Skeletal muscle tissue (tissue), 4 donors: ENCODE data around the gene SLC31A1. TPM values are rescaled to one million over a fixed set of nuclear protein-coding genes. Genes with fewer than 3 reads are reported as not detected.

Source experiments
- H3K27ac ChIP-seq: one replicate; pipeline ENCODE4 v1.7.0; 2013; ENCODE audit warnings: mild to moderate bottlenecking, low read depth, low read length, inconsistent platforms
- H3K27me3 ChIP-seq, 3 donors: one replicate each; pipeline ENCODE4 v1.7.0; 2013; ENCODE audit warnings: low read length in 3 of 3; ENCODE audit not compliant: control insufficient read depth in 3 of 3, insufficient read depth in 3 of 3
- H3K36me3 ChIP-seq, 3 donors: one replicate each; pipeline ENCODE4 v1.7.0; 2013; ENCODE audit warnings: low read length in 3 of 3; ENCODE audit not compliant: control insufficient read depth in 3 of 3, insufficient read depth in 3 of 3
- H3K4me1 ChIP-seq, 3 donors: one replicate each; pipeline ENCODE4 v1.7.0; 2013; ENCODE audit warnings: low read length in 3 of 3, mild to moderate bottlenecking in 3 of 3; ENCODE audit not compliant: control insufficient read depth in 3 of 3, insufficient read depth in 3 of 3
- H3K4me3 ChIP-seq, 3 donors: one replicate each; pipeline ENCODE4 v1.7.0; 2013; ENCODE audit warnings: low read length in 3 of 3
- H3K9ac ChIP-seq, 3 donors: one replicate each; pipeline ENCODE4 v1.7.0; 2013; ENCODE audit warnings: low read length in 3 of 3, mild to moderate bottlenecking in 3 of 3, moderate library complexity in 2 of 3, low read depth in 1 of 3
- H3K9me3 ChIP-seq, 3 donors: one replicate each; pipeline ENCODE4 v1.7.0; 2013; ENCODE audit warnings: low read length in 3 of 3; ENCODE audit not compliant: control insufficient read depth in 3 of 3
- total RNA-seq: library from RNA; depleted of rRNA; stranded (reverse); fragments of >200 nt; gene quantifications from one replicate; pipeline ENCODE4 v1.2.3, GENCODE V29; 2014
- donor health status: Osteomylitis.

The SLC31A1 gene
- total RNA-seq, 1 donor from 2014 or later: 9.9 TPM

DNA sequence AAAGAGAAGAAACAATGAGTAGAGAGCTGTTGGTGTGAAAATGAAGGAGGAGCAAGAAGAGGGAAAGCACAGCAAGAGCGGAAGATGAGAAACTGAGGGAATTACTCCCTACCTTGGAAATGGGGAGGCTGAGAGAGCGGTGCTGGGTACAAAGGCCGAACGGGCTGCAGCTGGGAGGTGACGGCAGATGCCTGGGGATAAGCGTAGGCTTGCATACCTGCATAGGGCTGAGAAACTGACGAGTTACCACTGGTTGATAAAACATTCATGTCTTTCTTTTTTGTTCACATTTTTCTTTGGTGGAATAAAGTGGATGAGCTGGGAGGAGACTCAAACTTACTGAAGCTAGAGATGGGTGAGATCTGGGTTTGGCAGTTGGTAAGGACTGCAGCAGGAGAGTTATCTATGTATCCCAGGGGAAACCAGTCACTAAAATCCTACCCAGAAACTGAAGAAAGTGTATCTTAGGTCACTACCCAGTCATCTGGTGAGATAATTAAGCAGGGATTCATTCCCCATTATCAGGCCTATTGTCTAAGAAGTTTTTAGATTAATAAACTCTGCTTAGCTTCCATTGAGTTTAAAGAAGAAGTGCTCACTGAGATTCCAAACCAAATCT lies 35.1 kb upstream of the SLC31A1 start:
- Histone ChIP-seq H3K4me3 (no peak overlapping the region), H3K9me3 (no peaks in the 10 kb centered on the region), H3K27me3 (no peaks in the 10 kb centered on the region), H3K9ac (no peak overlapping the region), H3K27ac (no peak overlapping the region), H3K4me1 (no peaks in the 10 kb centered on the region), H3K36me3 (peaks cover 57 to 79% (median 79%) of the 10 kb centered on the region in 3 donors)

DNA sequence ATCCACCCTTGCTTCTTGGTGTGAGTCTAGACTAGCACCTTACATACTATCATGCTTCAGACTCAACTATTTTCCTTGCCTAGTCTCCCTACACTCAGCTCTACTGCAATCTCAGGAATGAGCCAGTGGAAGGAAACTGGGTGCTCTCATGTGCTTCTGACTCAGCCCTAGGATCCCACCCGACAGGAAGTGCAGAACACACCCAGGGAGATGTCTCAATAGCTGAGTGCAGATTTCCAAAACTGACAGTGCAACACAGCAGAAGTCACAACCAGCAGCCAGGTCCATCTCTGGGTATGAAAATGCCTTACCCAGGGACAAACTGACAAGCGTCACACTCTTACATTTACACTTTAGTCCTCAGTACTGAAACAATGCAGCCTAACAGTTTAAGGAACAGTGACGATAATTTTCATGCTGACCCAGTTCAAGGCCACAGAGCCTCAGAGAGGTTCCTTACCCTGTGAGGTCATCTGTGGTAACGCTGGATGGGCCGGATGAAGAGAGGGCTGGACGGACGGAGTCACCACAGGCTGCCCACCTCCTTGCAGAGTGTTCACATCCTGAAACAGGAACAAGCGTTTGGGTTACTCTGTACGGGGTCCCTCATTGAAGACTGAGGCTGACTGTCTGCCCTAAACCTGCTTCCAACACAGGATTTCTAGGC lies 33.3 kb upstream of the SLC31A1 start:
- Histone ChIP-seq H3K27ac (peak overlapping the region; percentile 33), H3K4me3 (peak overlapping the region in 1 of 3 donors; percentile 34), H3K27me3 (no peaks in the 10 kb centered on the region), H3K36me3 (peaks cover 42 to 72% (median 67%) of the 10 kb centered on the region in 3 donors), H3K4me1 (no peaks in the 10 kb centered on the region), H3K9me3 (no peaks in the 10 kb centered on the region), H3K9ac (no peak overlapping the region)

DNA sequence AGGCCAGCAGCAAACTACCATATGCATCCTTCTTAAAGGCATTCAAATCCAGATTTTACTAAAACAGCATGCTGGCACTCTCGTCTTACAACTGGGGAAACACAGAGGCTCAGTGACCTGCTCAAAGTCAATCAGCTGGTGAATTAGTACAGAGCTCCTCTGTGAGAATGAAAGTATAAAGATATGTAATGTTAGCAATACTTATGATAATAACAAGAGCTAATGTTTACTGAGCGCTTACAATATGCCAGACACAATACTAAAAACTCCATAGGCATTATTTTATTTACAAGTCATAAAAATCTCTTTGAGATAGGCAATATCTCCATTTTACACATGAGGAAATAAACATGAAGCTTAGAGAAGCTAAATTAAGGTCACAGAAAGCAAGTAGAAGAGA lies 28.9 kb upstream of the SLC31A1 start:
- Histone ChIP-seq H3K4me3 (no peak overlapping the region), H3K27ac (no peak overlapping the region), H3K27me3 (no peaks in the 10 kb centered on the region), H3K9ac (no peak overlapping the region), H3K9me3 (no peaks in the 10 kb centered on the region), H3K36me3 (peaks cover 29 to 51% (median 51%) of the 10 kb centered on the region in 3 donors), H3K4me1 (no peaks in the 10 kb centered on the region)

DNA sequence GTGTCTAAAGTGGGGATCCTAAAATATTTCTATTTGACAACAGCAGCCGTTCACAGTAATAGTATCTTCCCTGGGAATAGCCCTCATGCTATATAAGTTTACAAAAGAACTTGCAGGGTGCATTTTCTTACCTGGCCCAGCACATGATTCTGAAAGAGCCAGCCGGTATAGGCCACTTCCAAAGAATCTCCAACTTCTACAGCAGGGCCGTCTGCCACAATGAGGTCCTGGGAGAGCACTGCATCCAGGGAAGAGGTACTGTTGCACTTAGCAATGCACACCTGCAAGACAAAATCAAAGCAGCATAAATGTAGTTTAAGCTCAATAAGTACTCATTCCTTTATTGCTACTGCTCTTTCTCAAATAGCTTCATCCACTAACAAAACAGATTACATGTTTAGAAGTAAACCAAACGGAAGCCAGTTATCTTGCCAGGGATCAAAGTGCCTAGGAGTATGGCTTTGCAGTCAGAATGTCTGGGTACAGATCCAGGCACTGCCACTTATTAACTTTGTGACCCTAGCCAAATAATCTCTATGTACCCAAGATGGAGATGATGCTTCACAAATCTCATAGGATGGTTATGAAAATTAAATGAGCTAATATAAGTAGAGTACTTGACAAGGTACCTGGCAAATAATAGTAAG lies 21.5 kb upstream of the SLC31A1 start:
- H3K4me3 ChIP-seq: no peak overlapping the region
- H3K27ac ChIP-seq: no peak overlapping the region
- peaks cover 17 to 60% (median 53%) of the 10 kb centered on the region in 3 donors for H3K36me3 ChIP-seq
- H3K27me3 ChIP-seq: no peaks in the 10 kb centered on the region
- no peaks in the 10 kb centered on the region for H3K9me3 ChIP-seq
- H3K9ac ChIP-seq: no peak overlapping the region
- no peaks in the 10 kb centered on the region for H3K4me1 ChIP-seq

DNA sequence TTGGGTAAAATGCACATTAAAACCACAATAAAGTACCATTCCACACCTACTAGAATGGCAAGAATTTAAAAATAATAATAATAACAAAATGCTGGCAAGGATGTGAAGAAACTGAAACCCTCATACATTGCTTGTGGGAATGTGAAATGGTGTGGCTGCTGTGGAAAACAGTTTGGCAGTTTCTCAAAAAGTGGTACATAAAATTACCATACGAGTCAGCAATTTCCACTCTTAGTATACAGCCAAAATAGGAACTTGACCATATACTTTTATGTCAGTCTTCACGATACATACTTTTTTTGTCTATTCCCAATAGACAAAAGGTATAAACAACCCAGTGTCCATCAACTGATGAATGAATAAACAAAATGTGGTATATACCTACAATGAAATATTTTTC lies 15.9 kb upstream of the SLC31A1 start:
- H3K27ac ChIP-seq: no peak overlapping the region
- H3K4me3 ChIP-seq: no peak overlapping the region
- H3K36me3 ChIP-seq: peaks cover 13 to 51% (median 48%) of the 10 kb centered on the region in 3 donors
- H3K4me1 ChIP-seq: no peaks in the 10 kb centered on the region
- no peaks in the 10 kb centered on the region for H3K27me3 ChIP-seq
- no peaks in the 10 kb centered on the region for H3K9me3 ChIP-seq
- no peak overlapping the region for H3K9ac ChIP-seq

DNA sequence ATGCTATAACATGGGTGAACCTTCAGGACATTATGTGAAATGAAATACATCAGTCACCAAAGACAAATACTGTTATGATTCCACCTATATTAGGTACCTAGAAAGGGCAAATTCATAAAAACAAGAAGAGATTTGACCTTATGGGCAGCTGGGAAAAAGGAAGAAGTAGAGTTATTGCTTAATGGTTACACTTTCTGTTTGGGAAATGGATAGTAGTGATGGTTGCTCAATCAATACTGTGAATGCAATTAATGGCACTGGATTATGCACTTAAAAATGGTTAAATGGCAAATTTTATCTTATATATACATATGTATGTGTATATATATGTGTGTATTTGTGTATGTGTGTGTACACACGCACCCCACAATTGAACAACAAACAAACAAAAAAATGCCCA lies 15.5 kb upstream of the SLC31A1 start:
- Histone ChIP-seq H3K4me1 (no peaks in the 10 kb centered on the region), H3K27me3 (no peaks in the 10 kb centered on the region), H3K36me3 (peaks cover 17 to 54% (median 51%) of the 10 kb centered on the region in 3 donors), H3K27ac (no peak overlapping the region), H3K9ac (no peak overlapping the region), H3K9me3 (no peaks in the 10 kb centered on the region), H3K4me3 (no peak overlapping the region)

DNA sequence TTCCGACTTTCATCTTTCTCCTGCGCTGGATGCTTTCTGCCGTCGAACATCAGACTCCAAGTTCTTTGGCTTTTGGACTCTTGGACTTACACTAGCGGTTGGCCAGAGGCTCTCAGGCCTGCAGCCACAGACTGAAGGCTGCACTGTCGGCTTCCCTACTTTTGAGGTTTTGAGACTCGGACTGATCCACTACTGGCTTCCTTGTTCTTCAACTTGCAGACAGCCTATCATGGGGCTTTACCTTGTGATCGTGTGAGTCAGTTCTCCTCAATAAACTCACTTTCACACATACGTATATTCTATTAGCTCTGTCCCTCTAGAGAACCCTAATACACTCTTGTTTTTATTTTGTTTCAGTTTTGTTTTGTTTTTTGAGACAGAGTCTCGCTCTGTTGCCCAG lies 10.5 kb upstream of the SLC31A1 start:
- H3K9me3 ChIP-seq: no peaks in the 10 kb centered on the region
- H3K4me1 ChIP-seq: no peaks in the 10 kb centered on the region
- H3K4me3 ChIP-seq: no peak overlapping the region
- no peak overlapping the region for H3K9ac ChIP-seq
- no peaks in the 10 kb centered on the region for H3K27me3 ChIP-seq
- no peak overlapping the region for H3K27ac ChIP-seq
- peaks cover 14 to 28% (median 28%) of the 10 kb centered on the region in 3 donors for H3K36me3 ChIP-seq

DNA sequence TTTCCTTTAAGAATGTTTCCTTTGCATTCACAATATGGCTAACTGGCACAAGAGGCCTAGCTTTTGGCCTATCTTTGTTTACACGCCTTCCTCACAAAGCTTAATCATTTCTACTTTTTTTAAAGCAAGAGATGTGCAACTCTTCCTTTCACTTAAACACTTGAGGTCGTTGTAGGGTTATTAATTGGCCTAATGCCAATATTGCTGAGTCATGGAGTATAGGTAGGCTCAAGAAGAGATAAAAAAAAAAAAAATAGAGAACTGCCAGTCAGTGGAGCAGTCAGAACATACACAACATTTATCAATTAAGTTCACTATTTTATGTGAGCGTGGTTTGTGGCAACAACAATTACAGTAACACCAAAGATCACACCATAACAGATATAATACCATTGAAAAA lies 6.2 kb upstream of the SLC31A1 start:
- Histone ChIP-seq H3K4me1 (peaks cover 7 to 17% (median 7%) of the 10 kb centered on the region in 3 donors), H3K36me3 (peaks cover 3 to 4% (median 4%) of the 10 kb centered on the region in 3 donors), H3K27ac (no peak overlapping the region), H3K9me3 (no peaks in the 10 kb centered on the region), H3K9ac (no peak overlapping the region), H3K4me3 (no peak overlapping the region), H3K27me3 (no peaks in the 10 kb centered on the region)

DNA sequence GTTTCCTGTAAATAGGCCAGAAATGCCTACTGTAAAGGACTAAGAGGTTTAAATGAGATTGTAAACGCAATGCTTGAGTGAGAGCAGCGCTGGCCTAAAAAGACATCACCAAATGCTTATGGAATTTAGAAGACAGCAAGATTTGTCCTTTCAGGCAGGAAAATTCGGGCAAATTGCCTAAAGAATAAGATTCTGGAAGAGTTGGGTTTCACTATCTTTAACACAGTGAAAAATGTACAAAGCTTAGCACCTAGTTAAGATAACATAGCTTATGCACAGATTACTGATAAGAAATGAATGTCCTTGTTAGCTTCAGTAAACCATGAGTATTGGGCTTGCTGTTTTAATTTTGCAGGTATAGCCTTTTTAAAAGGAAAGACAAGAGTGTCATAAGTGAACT lies 4.9 kb upstream of the SLC31A1 start:
- H3K27me3 ChIP-seq: no peaks in the 10 kb centered on the region
- H3K9me3 ChIP-seq: no peaks in the 10 kb centered on the region
- no peak overlapping the region for H3K4me3 ChIP-seq
- no peak overlapping the region for H3K9ac ChIP-seq
- H3K4me1 ChIP-seq: peaks cover 7 to 23% (median 16%) of the 10 kb centered on the region in 3 donors
- H3K27ac ChIP-seq: no peak overlapping the region
- no peaks in the 10 kb centered on the region for H3K36me3 ChIP-seq
